A673 (cell line): ENCODE results near the gene KIF22. TPM values are rescaled to one million over a fixed set of nuclear protein-coding genes. Genes with fewer than 3 reads are reported as not detected.

ENCODE experiments used
- BruUV-seq: library from RNA; stranded (reverse); fragments of 400-500 nt; replicated peaks from 2 replicates; lab custom pipeline; 2021; lab: Mats Ljungman, UMichigan
- CTCF ChIA-PET: fragments of 300-600 bp; sonication (Branson Sonifier 250); formaldehyde crosslinking; loops from one replicate; lab custom pipeline; 2022; ENCODE audit warnings: antibody characterized with exemption; lab: Charles Lee
- POLR2A ChIA-PET: fragments of 300-600 bp; sonication (Branson Sonifier 250); formaldehyde crosslinking; loops from one replicate; lab custom pipeline; 2022; ENCODE audit warnings: antibody characterized with exemption; ENCODE audit not compliant: low non-redundant PET; lab: Charles Lee
- DNase-seq: peaks from one replicate; pipeline ENCODE4 v3.0.0-alpha.2; 2015; ENCODE audit warnings: low spot score
- H3K27ac ChIP-seq: fragments of 200-600 bp; sonication (generic); 2 replicates; pipeline ENCODE4 v1.5.1; 2016; ENCODE audit warnings: mixed run types, low read depth, mild to moderate bottlenecking, mixed read lengths, antibody characterized with exemption, low read length; ENCODE audit not compliant: poor library complexity, severe bottlenecking
- H3K27me3 ChIP-seq: fragments of 200-600 bp; sonication (generic); replicated peaks from 2 replicates; pipeline ENCODE4 v1.6.1; 2017; ENCODE audit warnings: mixed run types, low read depth, mild to moderate bottlenecking, mixed read lengths, antibody characterized with exemption, low read length; ENCODE audit not compliant: insufficient read depth, poor library complexity
- H3K36me3 ChIP-seq: fragments of 200-600 bp; sonication (generic); 2 replicates; pipeline ENCODE4 v1.6.1; 2016; ENCODE audit warnings: mixed run types, mild to moderate bottlenecking, mixed read lengths, antibody characterized with exemption, low read length; ENCODE audit not compliant: insufficient read depth, poor library complexity, severe bottlenecking
- H3K4me1 ChIP-seq: fragments of 200-600 bp; sonication (generic); 2 replicates; pipeline ENCODE4 v1.6.1; 2017; ENCODE audit warnings: mixed run types, mild to moderate bottlenecking, mixed read lengths, antibody characterized with exemption, low read length; ENCODE audit not compliant: insufficient read depth, poor library complexity, severe bottlenecking
- H3K4me3 ChIP-seq: fragments of 200-600 bp; sonication (generic); 2 replicates; pipeline ENCODE4 v1.5.1; 2016; ENCODE audit warnings: low read depth, mixed run types, mild to moderate bottlenecking, mixed read lengths, low read length; ENCODE audit not compliant: poor library complexity, severe bottlenecking
- H3K9me3 ChIP-seq: fragments of 200-600 bp; sonication (generic); 2 replicates; pipeline ENCODE4 v1.6.1; 2016; ENCODE audit warnings: mixed run types, low read depth, mild to moderate bottlenecking, mixed read lengths, antibody characterized with exemption, low read length; ENCODE audit not compliant: poor library complexity, severe bottlenecking
- EZH2 ChIP-seq: fragments of 200-600 bp; sonication (generic); IDR thresholded peaks from 2 replicates; pipeline ENCODE4 v1.6.1; 2017; ENCODE audit warnings: borderline replicate concordance, low read depth, mild to moderate bottlenecking, mixed read lengths, antibody characterized with exemption, low read length; ENCODE audit not compliant: poor library complexity, severe bottlenecking
- intact Hi-C: fragments of 100-400 bp; cut with micrococcal nuclease; formaldehyde crosslinking; loops from one replicate; pipeline ENCODE4 v1.10.0; 2022; ENCODE audit not compliant: unreplicated experiment
- total RNA-seq: library from RNA; stranded (reverse); gene quantifications from 2 replicates; pipeline ENCODE4 v1.2.3, GENCODE V29; 2021
- TF ChIP-seq, protein P1 (sequence below): fragments of 300-800, 200-600 bp; sonication (generic); conservative IDR thresholded peaks from 2 replicates; pipeline ENCODE4 v1.5.1; 2017; ENCODE audit warnings: low read depth, mild to moderate bottlenecking, antibody characterized with exemption, low read length, moderate library complexity, mixed read lengths

The KIF22 gene
- total RNA-seq, 1 experiment from 2014 or later = 171 TPM

DNA sequence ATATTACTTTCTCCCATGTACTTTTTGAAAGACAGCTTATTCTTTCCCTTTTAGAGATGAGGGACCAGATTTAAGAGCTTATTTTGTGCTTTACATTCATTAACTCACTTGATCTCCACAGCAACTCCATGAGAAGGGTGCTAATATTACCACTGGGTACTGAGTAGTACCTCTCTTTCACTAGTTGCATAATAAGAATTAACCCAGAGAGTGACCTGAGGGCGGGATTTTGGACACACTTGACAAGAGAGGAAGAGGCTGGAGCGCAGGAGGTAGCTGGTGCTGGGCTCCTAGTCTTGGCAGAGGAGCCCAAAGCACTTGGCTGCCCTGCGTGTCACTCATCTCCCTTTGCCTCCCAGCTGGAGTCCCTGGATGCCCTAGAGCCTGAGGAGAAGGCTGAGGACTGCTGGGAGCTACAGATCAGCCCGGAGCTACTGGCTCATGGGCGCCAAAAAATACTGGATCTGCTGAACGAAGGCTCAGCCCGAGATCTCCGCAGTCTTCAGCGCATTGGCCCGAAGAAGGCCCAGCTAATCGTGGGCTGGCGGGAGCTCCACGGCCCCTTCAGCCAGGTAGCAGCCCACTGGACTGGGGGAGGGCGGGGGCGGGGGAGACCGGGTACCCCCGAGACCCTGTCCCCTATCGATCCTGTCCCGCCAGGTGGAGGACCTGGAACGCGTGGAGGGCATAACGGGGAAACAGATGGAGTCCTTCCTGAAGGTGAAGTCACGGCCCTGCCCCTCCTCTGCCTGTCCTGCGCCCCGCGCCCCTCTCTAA is 14.1 kb downstream of the KIF22 start:
- Histone ChIP-seq H3K36me3 (peaks cover 63% of the 10 kb centered on the region), H3K27ac (peak overlapping the region; percentile 89), H3K4me1 (peaks cover 20% of the 10 kb centered on the region), H3K4me3 (peak overlapping the region; percentile 64), H3K27me3 (no peaks in the 10 kb centered on the region), H3K9me3 (no peaks in the 10 kb centered on the region)
- intact Hi-C loops = no loop called here
- TF ChIP-seq, protein P1, sequence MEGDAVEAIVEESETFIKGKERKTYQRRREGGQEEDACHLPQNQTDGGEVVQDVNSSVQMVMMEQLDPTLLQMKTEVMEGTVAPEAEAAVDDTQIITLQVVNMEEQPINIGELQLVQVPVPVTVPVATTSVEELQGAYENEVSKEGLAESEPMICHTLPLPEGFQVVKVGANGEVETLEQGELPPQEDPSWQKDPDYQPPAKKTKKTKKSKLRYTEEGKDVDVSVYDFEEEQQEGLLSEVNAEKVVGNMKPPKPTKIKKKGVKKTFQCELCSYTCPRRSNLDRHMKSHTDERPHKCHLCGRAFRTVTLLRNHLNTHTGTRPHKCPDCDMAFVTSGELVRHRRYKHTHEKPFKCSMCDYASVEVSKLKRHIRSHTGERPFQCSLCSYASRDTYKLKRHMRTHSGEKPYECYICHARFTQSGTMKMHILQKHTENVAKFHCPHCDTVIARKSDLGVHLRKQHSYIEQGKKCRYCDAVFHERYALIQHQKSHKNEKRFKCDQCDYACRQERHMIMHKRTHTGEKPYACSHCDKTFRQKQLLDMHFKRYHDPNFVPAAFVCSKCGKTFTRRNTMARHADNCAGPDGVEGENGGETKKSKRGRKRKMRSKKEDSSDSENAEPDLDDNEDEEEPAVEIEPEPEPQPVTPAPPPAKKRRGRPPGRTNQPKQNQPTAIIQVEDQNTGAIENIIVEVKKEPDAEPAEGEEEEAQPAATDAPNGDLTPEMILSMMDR = no peak
- no peak for TF ChIP-seq EZH2
- ChIA-PET CTCF (interaction anchor here (0.6 to 0.7 kb wide), 3 partner anchors 104 to 226 kb away, joined by 4 to 5 read pairs (median 4); partner anchors contain the start of gene TLCD3B), POLR2A (interaction anchor here (0.6 to 0.7 kb wide), 2 partner anchors 65 to 91 kb away, joined by 3 to 11 read pairs; no protein-coding TSS in a partner anchor)
- TSS peak; percentile 54 for BruUV-seq
- DNase-seq = peak; percentile 48

DNA sequence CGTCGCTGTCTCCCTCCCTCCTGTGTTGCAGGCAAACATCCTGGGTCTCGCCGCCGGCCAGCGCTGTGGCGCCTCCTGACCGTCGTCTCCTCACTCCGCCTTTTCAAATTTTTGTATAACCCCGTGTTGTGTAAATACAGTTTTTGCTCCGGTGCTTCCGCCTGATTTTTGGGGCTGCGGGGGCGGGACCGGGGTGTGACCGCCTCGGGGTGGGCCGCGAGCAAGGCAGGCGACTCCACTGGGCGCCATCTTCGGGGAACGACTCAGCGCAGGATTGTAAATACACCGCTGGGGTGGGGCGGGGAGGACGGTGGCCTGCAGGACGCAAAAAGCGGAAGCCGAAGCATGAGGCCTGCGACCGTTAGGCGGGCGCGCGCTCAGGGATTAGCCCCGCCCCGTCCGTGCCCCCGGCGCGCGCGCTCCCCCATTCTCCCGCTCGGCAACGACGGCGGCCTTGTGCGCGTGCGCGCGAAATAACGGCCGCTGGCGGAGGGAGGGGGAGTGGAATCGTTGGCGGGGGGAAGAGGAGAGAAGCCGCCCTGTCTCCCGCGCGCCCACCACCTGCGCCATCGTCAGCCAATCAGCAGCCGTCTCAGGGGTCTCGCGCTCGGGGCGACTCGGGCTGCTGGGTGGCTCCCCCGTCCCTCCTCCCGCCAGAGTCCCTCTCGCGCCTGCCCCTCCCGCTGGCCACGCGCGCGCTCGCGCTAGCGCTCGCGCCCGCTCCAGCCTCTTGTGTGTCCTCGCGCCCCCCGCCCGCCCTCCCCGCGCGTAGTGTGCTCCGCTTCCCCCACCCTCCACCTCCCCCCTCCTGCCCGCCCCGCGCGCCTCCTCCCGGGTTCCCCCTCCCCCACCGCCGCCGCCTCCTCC is 14.9 kb downstream of the KIF22 start:
- Histone ChIP-seq H3K36me3 (peaks cover 64% of the 10 kb centered on the region), H3K27me3 (no peaks in the 10 kb centered on the region), H3K27ac (peak overlapping the region; percentile 89), H3K4me1 (peaks cover 28% of the 10 kb centered on the region), H3K4me3 (peak overlapping the region; percentile 64), H3K9me3 (no peaks in the 10 kb centered on the region)
- intact Hi-C loops = no loop called here
- BruUV-seq = no TSS peak
- TF ChIP-seq, protein P1 = 0 out of 2 replicates have a peak, but pooled peaks have one; percentile 12
- no peak for TF ChIP-seq EZH2
- DNase-seq = peak; percentile 99
- POLR2A ChIA-PET = interaction anchor here (0.6 kb wide), 1 partner anchor 64 kb away, joined by 11 read pairs; no protein-coding TSS in a partner anchor
- CTCF ChIA-PET = interaction anchor here (0.6 to 2.8 kb wide), 2 partner anchors 10 to 43 kb away, joined by 3 to 22 read pairs; partner anchors contain the start of gene PAGR1

DNA sequence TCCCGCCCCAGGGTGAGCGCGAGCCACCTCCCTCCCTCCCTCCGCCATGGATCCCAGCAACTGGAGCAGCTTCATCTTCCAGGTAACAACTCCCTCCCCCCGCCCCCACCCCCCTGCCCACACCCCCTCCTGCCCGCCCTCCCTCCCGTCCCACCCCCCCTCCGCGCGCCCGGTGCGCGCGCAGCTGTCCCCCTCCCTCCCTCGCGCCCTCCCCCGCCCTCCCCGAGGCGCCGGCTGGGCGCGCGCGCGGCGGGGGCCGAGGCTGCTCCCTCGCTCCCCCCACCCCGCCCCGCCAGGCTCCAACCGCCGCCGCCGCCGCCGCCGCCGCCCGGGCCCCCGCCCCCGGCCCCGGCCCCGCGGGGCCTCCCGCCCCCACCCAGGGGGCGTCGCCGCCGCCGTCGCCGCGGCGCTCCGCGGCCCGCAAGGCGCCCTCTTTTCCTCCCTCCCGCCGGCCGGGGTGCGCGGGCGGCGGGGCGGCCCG is 15.6 kb downstream of the KIF22 start, which contains the start of gene MAZ:
Gene MAZ (plus strand): TSS at position 431 of the 481 bp plus-strand sequence. CDS start 173 bp downstream, outside the sequence.
- CTCF ChIA-PET = interaction anchor here (0.6 to 2.8 kb wide), 3 partner anchors 10 to 58 kb away, joined by 3 to 22 read pairs (median 7); partner anchors contain the start of gene PAGR1
- Histone ChIP-seq H3K4me3 (peak within 1 kb of the TSS; percentile 64), H3K9me3 (no peaks in the 10 kb centered on the region), H3K36me3 (peaks cover 57% of the 10 kb centered on the region), H3K4me1 (peaks cover 35% of the 10 kb centered on the region), H3K27me3 (no peaks in the 10 kb centered on the region), H3K27ac (peak within 1 kb of the TSS; percentile 95)
- no peak for TF ChIP-seq EZH2
- TF ChIP-seq, protein P1 = no peak
- intact Hi-C loops = no loop called here
- BruUV-seq = no TSS peak
- POLR2A ChIA-PET = no interaction called here
- peak; percentile 90 for DNase-seq
